Measurements from ENCODE around the gene BCAS3. TPM values are rescaled to one million over a fixed set of nuclear protein-coding genes. Genes with fewer than 3 reads are reported as not detected.

The BCAS3 gene
- total RNA-seq, 1 donor from 2014 or later: 15.2 TPM

DNA sequence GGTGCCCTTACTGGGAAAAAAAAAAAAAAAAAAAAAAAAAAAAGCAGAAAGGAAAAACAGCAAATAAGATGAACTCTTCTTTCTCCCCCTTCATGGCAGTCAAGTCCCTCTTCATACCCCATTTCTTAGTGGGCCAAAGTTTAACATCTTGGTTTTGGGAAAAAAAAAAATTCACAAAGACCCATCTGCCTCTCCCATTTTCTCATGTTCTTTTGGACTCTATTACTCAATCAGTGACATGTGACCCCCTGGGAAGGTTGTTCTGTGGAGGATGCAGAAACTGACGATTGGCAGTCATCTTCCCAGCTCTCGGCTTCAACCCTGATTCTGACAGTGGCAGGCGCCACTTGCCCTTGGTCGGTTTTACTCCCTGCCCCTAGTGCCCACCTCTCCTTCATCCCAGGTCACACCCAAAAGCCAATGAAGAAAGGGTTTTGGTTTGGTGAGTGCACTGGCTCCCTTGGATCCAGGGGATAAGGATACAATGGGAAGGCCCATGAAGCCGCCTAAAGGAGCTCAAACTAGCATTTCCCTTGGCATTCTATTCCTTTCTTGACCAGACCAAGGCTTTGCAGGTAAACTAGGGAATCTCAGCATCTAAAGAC, 661.3 kb downstream of the BCAS3 start:
- TF ChIP-seq, protein P1, sequence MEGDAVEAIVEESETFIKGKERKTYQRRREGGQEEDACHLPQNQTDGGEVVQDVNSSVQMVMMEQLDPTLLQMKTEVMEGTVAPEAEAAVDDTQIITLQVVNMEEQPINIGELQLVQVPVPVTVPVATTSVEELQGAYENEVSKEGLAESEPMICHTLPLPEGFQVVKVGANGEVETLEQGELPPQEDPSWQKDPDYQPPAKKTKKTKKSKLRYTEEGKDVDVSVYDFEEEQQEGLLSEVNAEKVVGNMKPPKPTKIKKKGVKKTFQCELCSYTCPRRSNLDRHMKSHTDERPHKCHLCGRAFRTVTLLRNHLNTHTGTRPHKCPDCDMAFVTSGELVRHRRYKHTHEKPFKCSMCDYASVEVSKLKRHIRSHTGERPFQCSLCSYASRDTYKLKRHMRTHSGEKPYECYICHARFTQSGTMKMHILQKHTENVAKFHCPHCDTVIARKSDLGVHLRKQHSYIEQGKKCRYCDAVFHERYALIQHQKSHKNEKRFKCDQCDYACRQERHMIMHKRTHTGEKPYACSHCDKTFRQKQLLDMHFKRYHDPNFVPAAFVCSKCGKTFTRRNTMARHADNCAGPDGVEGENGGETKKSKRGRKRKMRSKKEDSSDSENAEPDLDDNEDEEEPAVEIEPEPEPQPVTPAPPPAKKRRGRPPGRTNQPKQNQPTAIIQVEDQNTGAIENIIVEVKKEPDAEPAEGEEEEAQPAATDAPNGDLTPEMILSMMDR (conservative IDR thresholded peaks at IDR 0.05; ENCODE audit: low read depth, low read length): no peak
- H3K4me3 ChIP-seq (ENCODE audit: low read depth, low read length): no peak overlapping the region
- no peak for DNase-seq (ENCODE audit: low read depth)

DNA sequence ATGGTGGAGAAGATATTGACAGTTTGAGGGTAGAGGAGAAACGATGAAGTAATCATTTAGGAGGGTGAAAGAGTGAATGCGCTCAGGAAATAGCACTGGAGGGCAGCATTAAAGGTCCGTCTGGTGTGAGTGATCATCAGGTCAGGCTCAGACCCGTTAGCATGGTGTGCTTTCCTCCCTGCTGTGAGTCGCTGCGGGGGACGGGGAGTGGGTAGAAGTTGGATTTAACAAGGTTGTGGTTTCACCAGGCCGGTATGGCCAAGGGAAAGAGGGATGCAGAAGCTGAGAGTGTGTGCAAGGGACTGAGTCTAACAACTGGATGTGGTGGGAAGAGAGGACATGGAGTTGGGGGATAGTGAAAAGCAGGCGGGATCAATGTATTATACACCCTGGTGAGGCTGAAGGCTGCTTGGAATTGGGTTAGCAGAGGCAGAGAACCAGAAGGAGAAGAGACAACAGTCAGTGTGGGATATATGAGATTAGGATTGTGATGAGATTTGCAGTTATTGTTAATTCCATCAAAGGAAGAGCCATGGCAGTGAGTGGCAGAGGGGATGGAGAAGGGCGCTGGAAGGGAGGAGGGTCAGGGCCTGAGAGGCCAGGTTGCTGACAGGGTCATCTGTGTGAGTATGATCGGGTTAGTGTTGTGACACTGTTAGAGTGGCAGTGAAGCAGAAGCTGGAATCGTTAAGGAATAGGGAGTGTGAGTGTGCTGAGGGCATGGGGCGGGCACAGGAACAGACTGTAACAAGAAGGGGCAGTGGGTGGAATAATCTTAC, 663.0 kb downstream of the BCAS3 start:
- no peak for DNase-seq (ENCODE audit: low read depth)
- H3K4me3 ChIP-seq (ENCODE audit: low read depth, low read length): no peak overlapping the region
- TF ChIP-seq, protein P1 (conservative IDR thresholded peaks at IDR 0.05; ENCODE audit: low read depth, low read length): no peak

DNA sequence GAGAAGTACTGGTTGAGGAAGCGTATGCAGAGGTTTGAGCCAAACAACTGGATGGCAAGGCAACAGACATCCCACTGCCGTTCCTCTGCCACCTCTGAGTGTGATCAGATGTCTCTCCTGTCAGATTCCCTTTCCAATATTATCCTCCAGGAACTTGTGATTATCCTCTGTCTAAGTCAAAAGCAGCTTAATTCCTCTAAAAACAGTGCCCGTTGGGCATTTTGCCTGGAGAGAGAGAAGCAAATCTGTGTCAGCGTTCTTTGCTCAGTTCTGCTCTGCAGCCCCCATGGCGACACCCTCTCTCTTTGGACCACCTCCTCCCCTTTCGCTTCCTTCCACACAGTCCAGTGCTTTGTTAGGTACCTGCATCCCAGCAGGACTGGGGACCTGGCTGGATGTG, 665.9 kb downstream of the BCAS3 start:
- no peak for DNase-seq (ENCODE audit: low read depth)
- TF ChIP-seq, protein P1 (conservative IDR thresholded peaks at IDR 0.05; ENCODE audit: low read depth, low read length): no peak

DNA sequence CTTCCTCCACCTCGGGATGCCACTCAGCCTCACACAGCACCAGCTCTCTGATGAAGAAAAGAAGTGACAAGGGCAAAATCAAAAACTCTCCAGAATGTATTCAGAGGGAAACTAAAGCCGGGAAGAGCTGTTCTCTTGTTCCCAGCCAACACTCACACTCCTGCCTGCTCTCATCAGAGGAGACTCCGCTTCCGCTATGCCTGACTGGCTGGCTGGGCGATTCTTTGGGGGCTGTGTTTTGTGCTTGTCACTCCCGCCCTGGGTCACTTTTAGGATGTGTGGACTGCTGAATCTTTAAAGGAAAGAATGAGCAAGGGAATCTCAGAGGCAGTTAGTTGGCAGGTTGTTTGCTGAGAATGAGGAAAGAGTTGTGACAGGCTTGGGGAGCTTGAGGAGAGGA, 667.4 kb downstream of the BCAS3 start:
- H3K4me3 ChIP-seq (ENCODE audit: low read depth, low read length): no peak overlapping the region
- DNase-seq (ENCODE audit: low read depth): no peak
- TF ChIP-seq, protein P1 (conservative IDR thresholded peaks at IDR 0.05; ENCODE audit: low read depth, low read length): no peak

More for the DNA sequence above, 665.9 kb downstream of the BCAS3 start:
- H3K4me3 ChIP-seq (ENCODE audit: low read depth, low read length): no peak overlapping the region

DNA sequence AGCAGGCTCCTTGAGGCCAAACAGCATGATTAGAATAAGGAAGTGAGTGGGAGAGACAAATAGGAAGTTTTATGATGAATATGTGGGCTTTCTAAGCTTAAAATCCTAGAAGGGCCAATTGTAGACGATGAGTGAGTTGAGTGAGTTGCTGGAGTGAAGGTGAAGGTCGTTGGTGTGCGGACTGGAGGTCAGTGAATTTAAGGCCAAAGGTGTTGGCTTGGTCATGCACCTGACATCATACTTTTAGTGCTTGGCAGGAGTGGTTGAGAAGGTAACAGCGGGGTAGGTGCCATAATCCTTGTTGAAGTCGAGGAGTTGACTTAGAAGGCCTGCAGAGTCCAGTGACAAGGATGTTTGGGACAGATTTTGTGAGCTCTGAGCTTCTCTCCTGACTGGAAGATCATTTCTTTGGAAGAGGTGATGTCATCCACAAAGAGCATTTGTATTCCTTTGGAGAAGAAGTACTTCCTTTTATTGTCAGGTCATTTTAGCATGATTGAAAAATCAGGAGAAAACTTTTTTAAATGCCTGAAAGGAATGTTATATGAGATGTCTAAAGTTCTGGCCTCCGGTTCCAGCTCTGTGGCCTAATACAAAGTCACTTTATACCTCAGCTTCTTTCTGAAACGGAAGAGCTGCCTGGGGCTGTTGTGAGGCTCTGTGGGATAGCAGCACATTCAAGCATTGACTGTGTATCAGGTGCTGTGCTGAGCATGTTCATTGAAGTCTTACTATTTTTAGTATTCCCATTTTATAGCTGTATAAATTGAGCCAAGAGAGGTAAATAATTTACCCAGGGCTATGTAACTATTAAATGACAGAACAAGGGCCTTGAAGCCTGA, 668.4 kb downstream of the BCAS3 start:
- H3K4me3 ChIP-seq (ENCODE audit: low read depth, low read length): no peak overlapping the region
- TF ChIP-seq, protein P1 (conservative IDR thresholded peaks at IDR 0.05; ENCODE audit: low read depth, low read length): no peak
- DNase-seq (ENCODE audit: low read depth): no peak

DNA sequence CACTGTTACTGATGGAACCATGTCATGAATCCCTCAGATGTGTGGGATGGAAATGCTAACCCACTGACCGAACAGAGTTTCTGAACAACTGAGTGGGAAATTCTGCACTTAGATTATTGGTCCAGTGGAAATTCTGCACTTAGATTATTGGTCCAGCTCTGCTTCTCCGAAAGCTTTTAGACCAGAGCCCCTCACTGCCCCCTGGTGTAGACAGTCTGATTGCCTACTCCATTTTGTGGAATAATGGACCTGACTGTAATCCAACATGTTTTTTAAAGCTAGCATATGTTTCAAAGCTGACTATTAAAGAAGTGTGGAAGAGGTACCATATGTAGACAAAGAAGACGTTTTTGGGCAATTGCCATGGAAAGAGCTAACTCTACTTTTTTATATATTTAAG, 671.7 kb downstream of the BCAS3 start:
- DNase-seq (ENCODE audit: low read depth): no peak
- TF ChIP-seq, protein P1 (conservative IDR thresholded peaks at IDR 0.05; ENCODE audit: low read depth, low read length): peak; percentile 49
- no peak overlapping the region for H3K4me3 ChIP-seq (ENCODE audit: low read depth, low read length)
